SK-N-SH treated with all-trans-retinoic acid at 6 μM for 48 hours (cell line): Measurements from ENCODE around the gene RNASEH1.
"Not testable (repeated sequence)": the region's sequence is repeated elsewhere in the genome, so short reads cannot be mapped to it uniquely, and the experiment has no call there.

Experiments used
- ARNTL ChIP-seq: fragments of 450-650 bp; formaldehyde crosslinking; IDR thresholded peaks from 2 replicates; pipeline ENCODE4 v1.5.0; 2020; ENCODE audit warnings: low read depth, mild to moderate bottlenecking, moderate library complexity, borderline replicate concordance
- ISL1 ChIP-seq: fragments of 250-450 bp; sonication (Bioruptor Pico); IDR thresholded peaks from 2 replicates; pipeline ENCODE4 v2.1.2; 2022; ENCODE audit warnings: mild to moderate bottlenecking, moderate library complexity
- RARB ChIP-seq: fragments of 250-450 bp; sonication (Bioruptor Pico); IDR thresholded peaks from 2 replicates; pipeline ENCODE4 v1.8.0; 2021; ENCODE audit warnings: mild to moderate bottlenecking, moderate library complexity
- SNAI2 ChIP-seq: fragments of 250-450 bp; sonication (Bioruptor Pico); IDR thresholded peaks from 2 replicates; pipeline ENCODE4 v1.5.0; 2020; ENCODE audit warnings: mild to moderate bottlenecking, moderate library complexity
- ZFP30 ChIP-seq: fragments of 450-650 bp; formaldehyde crosslinking; IDR thresholded peaks from 2 replicates; pipeline ENCODE4 v1.5.0; 2022; ENCODE audit warnings: mild to moderate bottlenecking, moderate library complexity

DNA sequence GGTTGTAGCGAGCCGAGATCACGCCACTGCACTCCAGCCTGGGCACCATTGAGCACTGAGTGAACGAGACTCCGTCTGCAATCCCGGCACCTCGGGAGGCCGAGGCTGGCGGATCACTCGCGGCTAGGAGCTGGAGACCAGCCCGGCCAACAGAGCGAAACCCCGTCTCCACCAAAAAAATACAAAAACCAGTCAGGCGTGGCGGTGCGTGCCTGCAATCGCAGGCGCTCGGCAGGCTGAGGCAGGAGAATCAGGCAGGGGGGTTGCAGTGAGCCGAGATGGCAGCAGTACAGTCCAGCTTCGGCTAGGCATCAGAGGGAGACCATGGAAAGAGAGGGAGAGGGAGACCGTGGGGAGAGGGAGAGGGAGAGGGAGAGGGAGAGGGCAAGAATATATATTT lies 11.5 kb upstream of the RNASEH1 start:
- not testable (repeated sequence) for TF ChIP-seq SNAI2 (CRISPR knock-in tag); RARB; ZFP30 (CRISPR knock-in tag); ARNTL; ISL1 (CRISPR knock-in tag)
